Measurements from ENCODE around the gene AGAP2.

The AGAP2 gene

DNA sequence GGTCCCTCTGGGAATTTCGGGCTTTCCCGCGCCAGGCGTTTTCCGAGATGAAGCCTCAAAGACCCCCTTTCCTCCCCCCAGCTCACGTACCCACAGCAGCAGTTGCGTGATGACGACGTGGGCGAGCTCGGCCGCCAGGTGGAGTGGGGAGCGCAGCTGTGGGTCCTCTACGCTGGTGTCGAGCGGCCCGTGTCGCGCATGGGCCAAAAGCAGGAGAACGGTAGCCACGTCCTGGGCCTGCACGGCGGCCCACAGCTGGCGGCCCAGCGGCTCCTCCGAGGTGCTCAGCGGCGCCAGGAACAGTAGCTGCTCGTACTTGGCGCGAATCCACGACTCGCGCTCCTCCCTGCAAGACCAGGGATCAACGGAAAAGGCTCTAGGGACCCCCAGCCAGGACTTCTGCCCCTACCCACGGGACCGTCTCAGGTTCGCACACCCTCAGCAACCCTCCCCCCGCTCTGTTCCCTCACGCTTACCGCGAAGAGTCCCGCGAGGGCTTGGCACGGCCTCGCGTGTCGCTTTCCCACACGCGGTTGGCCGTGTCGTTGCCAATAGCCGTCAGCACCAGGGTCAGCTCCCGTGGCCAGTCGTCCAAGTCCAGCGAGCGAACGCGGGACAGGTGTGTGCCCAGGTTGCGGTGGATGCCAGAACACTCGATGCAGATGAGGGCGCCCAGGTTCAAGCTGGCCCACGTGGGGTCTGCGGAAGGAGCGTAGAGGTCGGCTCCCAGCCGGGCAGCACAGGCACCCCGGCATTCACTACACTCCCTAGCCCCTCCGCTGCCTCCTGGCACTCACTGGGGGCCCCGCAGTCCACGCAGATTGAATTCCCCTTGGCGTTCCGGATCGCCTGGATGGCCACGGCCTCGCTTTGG lies 11.4 kb downstream of the AGAP2 start:
- TF ChIP-seq, protein P1, sequence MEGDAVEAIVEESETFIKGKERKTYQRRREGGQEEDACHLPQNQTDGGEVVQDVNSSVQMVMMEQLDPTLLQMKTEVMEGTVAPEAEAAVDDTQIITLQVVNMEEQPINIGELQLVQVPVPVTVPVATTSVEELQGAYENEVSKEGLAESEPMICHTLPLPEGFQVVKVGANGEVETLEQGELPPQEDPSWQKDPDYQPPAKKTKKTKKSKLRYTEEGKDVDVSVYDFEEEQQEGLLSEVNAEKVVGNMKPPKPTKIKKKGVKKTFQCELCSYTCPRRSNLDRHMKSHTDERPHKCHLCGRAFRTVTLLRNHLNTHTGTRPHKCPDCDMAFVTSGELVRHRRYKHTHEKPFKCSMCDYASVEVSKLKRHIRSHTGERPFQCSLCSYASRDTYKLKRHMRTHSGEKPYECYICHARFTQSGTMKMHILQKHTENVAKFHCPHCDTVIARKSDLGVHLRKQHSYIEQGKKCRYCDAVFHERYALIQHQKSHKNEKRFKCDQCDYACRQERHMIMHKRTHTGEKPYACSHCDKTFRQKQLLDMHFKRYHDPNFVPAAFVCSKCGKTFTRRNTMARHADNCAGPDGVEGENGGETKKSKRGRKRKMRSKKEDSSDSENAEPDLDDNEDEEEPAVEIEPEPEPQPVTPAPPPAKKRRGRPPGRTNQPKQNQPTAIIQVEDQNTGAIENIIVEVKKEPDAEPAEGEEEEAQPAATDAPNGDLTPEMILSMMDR (IDR thresholded peaks at IDR 0.05; ENCODE audit: extremely low read depth, missing control alignments): no peak
- peak; percentile 36 for DNase-seq (ENCODE audit: low spot score)

- TF ChIP-seq, protein P1 (IDR thresholded peaks at IDR 0.05; ENCODE audit: extremely low read depth, missing control alignments): no peak
- DNase-seq (ENCODE audit: low spot score): peak; percentile 55
Observed at GRCh38 chr12:57726151-57726883, 12.2 kb downstream of the AGAP2 start.

DNA sequence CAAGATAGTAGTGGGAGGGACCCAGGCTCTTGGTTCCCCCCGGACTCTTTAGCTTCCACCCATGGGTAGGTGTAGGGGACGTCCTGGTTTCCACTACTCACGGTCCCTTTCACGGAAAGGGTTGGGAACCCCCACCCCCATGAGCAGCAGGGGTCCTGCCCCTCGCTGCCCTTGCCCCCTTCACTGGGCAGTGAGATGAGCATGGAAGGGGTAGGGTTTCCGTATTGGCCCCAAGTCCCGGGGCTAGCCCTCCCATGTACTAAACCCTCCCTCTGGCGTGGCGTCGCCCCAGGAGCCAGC lies 12.7 kb downstream of the AGAP2 start:
- DNase-seq (ENCODE audit: low spot score): peak; percentile 31

GRCh38 chr12:57724936-57725740 lies 13.4 kb downstream of the AGAP2 start:
- TF ChIP-seq, protein P1 (IDR thresholded peaks at IDR 0.05; ENCODE audit: extremely low read depth, missing control alignments): no peak
- DNase-seq (ENCODE audit: low spot score): peak; percentile 18

More for the DNA sequence above, 12.7 kb downstream of the AGAP2 start:
- TF ChIP-seq, protein P1 (IDR thresholded peaks at IDR 0.05; ENCODE audit: extremely low read depth, missing control alignments): no peak

- TF ChIP-seq, protein P1 (IDR thresholded peaks at IDR 0.05; ENCODE audit: extremely low read depth, missing control alignments): no peak
Observed at GRCh38 chr12:57724003-57724935, 14.3 kb downstream of the AGAP2 start.

GRCh38 chr12:57723630-57723962 lies 14.9 kb downstream of the AGAP2 start:
- TF ChIP-seq, protein P1 (IDR thresholded peaks at IDR 0.05; ENCODE audit: extremely low read depth, missing control alignments): no peak
- peak; percentile 21 for DNase-seq (ENCODE audit: low spot score)

More at GRCh38 chr12:57724003-57724935, 14.3 kb downstream of the AGAP2 start:
- peak; percentile 32 for DNase-seq (ENCODE audit: low spot score)

Measured in GM20000 (cell line).